Measurements from ENCODE around the gene CD99L2. TPM values are rescaled to one million over a fixed set of nuclear protein-coding genes. Genes with fewer than 3 reads are reported as not detected.

The CD99L2 gene
- total and polyA plus RNA-seq, 10 of the 15 experiments (the other 5 are each of a cell fraction or from before 2014, with no cell fraction given), result 1.1 to 22.9 (median 13.0) TPM

DNA sequence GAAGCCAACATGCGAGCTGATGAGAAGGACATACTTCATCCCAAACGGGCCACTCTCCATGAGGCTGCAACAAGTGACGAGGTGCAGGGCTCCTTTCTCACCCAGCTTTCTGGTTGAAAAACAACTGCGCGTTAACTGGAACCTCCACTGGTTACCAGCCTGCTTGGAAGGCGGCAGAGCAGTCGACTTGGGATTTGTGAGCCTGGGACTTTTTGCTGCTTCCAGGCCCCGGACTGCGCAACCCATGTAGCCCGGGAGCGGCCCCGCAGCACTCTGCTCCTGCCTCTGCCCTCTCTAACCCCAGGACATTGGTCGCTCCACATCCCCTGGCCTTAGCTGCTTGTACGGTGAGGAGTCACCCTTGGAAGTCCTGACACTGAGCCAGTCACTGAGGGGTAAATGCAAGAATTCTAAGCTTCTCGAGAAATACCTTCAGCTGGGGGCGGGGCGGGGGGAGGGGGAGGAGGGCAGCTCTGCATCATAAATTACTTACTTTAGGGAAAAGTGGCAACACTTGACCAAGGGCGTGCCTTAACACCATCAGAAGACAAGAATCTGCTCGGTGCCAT, 132.6 kb downstream of the CD99L2 start:
- H2AFZ ChIP-seq (ENCODE audit: control insufficient read depth, low read depth, low read length), result no peak overlapping the region

DNA sequence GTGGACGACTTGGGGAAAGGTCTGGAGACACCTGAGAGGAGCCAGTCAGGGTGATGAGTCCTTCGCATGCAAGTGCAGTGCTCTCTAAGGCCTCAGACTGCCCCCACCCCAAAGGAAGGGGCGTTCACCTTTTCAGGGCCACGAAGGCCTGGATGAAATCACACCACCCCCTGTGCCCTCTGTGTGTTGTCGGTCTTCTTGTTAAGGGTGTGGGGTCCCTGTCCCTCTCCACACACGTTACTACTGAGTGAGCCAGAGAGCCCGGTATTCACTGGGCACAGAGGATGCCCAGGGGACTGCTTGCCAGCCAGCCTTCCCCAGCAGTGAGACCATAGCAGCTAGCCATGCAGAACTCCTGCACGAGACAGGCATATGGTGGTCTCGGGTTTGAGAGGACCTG, 133.2 kb downstream of the CD99L2 start:
- Histone ChIP-seq H3K9ac (ENCODE audit: control insufficient read depth, insufficient read depth, low read length) (no peak overlapping the region), H3K36me3 (ENCODE audit: control insufficient read depth in 2 of 2, insufficient read depth in 2 of 2, low read length in 1 of 2) (peaks cover 0 to 3% of the 10 kb centered on the region in 2 experiments; a peak in 2 of 4 replicates), H2AFZ (ENCODE audit: control insufficient read depth, low read depth, low read length) (no peak overlapping the region), H3K27ac (ENCODE audit: control insufficient read depth, insufficient read depth) (no peak overlapping the region), H4K20me1 (ENCODE audit: control insufficient read depth, insufficient read depth) (no peaks in the 10 kb centered on the region), H3K27me3 (replicated peaks in 1 of 2; ENCODE audit: control insufficient read depth in 2 of 2, insufficient read depth in 2 of 2, low read length in 1 of 2) (no peaks in the 10 kb centered on the region), H3K4me3 (no peak overlapping the region), H3K79me2 (ENCODE audit: control insufficient read depth, insufficient read depth, low read length) (no peaks in the 10 kb centered on the region), H3K9me3 (replicated peaks; ENCODE audit: control insufficient read depth, insufficient read depth, low read length) (no peaks in the 10 kb centered on the region), H3K4me2 (ENCODE audit: control insufficient read depth, insufficient read depth) (no peak overlapping the region), H3K4me1 (ENCODE audit: control insufficient read depth, insufficient read depth, low read length) (no peaks in the 10 kb centered on the region)
- in situ Hi-C loops (cut with MboI) (loop anchor here (25.0 kb wide), 1 partner anchor 922 kb away; the partner anchor contains the start of gene PRRG3), intact Hi-C loops (cut with micrococcal nuclease; ENCODE audit: unreplicated experiment) (no loop called here)
- FAIRE-seq (no peak), ATAC-seq (no peak), DNase-seq (ENCODE audit: low read depth, low spot score) (no peak)
- ChIA-PET RAD21 (ENCODE audit: unreplicated experiment) (no interaction called here), POLR2A (no interaction called here), SMC1A (ENCODE audit: uncharacterized antibody, unreplicated experiment) (no interaction called here), CTCF (interaction anchor here (1.9 kb wide), 1 partner anchor 10 kb away, joined by 8 read pairs; no protein-coding TSS in a partner anchor)
- no TSS peak for BruUV-seq (replicated peaks)
- 49% methylated on average over 7 of the region's 9 CpGs for WGBS (ENCODE audit: insufficient coverage, insufficient replicate concordance, low lambda C conversion rate, missing lambda C conversion rate)
- TF ChIP-seq, protein P1, sequence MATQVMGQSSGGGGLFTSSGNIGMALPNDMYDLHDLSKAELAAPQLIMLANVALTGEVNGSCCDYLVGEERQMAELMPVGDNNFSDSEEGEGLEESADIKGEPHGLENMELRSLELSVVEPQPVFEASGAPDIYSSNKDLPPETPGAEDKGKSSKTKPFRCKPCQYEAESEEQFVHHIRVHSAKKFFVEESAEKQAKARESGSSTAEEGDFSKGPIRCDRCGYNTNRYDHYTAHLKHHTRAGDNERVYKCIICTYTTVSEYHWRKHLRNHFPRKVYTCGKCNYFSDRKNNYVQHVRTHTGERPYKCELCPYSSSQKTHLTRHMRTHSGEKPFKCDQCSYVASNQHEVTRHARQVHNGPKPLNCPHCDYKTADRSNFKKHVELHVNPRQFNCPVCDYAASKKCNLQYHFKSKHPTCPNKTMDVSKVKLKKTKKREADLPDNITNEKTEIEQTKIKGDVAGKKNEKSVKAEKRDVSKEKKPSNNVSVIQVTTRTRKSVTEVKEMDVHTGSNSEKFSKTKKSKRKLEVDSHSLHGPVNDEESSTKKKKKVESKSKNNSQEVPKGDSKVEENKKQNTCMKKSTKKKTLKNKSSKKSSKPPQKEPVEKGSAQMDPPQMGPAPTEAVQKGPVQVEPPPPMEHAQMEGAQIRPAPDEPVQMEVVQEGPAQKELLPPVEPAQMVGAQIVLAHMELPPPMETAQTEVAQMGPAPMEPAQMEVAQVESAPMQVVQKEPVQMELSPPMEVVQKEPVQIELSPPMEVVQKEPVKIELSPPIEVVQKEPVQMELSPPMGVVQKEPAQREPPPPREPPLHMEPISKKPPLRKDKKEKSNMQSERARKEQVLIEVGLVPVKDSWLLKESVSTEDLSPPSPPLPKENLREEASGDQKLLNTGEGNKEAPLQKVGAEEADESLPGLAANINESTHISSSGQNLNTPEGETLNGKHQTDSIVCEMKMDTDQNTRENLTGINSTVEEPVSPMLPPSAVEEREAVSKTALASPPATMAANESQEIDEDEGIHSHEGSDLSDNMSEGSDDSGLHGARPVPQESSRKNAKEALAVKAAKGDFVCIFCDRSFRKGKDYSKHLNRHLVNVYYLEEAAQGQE (IDR thresholded peaks at IDR 0.05; ENCODE audit: low read depth, low read length), result no peak
- no peak for TF ChIP-seq ASH2L (IDR thresholded peaks at IDR 0.05; ENCODE audit: borderline replicate concordance, low read depth)
- TF ChIP-seq, protein P2, sequence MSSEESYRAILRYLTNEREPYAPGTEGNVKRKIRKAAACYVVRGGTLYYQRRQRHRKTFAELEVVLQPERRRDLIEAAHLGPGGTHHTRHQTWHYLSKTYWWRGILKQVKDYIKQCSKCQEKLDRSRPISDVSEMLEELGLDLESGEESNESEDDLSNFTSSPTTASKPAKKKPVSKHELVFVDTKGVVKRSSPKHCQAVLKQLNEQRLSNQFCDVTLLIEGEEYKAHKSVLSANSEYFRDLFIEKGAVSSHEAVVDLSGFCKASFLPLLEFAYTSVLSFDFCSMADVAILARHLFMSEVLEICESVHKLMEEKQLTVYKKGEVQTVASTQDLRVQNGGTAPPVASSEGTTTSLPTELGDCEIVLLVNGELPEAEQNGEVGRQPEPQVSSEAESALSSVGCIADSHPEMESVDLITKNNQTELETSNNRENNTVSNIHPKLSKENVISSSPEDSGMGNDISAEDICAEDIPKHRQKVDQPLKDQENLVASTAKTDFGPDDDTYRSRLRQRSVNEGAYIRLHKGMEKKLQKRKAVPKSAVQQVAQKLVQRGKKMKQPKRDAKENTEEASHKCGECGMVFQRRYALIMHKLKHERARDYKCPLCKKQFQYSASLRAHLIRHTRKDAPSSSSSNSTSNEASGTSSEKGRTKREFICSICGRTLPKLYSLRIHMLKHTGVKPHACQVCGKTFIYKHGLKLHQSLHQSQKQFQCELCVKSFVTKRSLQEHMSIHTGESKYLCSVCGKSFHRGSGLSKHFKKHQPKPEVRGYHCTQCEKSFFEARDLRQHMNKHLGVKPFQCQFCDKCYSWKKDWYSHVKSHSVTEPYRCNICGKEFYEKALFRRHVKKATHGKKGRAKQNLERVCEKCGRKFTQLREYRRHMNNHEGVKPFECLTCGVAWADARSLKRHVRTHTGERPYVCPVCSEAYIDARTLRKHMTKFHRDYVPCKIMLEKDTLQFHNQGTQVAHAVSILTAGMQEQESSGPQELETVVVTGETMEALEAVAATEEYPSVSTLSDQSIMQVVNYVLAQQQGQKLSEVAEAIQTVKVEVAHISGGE (CRISPR knock-in tag; IDR thresholded peaks at IDR 0.05), result no peak

More for the DNA sequence above, 132.6 kb downstream of the CD99L2 start:
- Histone ChIP-seq H3K4me3 (no peak overlapping the region), H3K27me3 (replicated peaks in 1 of 2; ENCODE audit: control insufficient read depth in 2 of 2, insufficient read depth in 2 of 2, low read length in 1 of 2) (no peaks in the 10 kb centered on the region), H3K79me2 (ENCODE audit: control insufficient read depth, insufficient read depth, low read length) (no peaks in the 10 kb centered on the region), H3K4me2 (ENCODE audit: control insufficient read depth, insufficient read depth) (no peak overlapping the region), H3K9me3 (replicated peaks; ENCODE audit: control insufficient read depth, insufficient read depth, low read length) (no peaks in the 10 kb centered on the region), H4K20me1 (ENCODE audit: control insufficient read depth, insufficient read depth) (no peaks in the 10 kb centered on the region), H3K9ac (ENCODE audit: control insufficient read depth, insufficient read depth, low read length) (no peak overlapping the region), H3K27ac (ENCODE audit: control insufficient read depth, insufficient read depth) (no peak overlapping the region), H3K4me1 (ENCODE audit: control insufficient read depth, insufficient read depth, low read length) (no peaks in the 10 kb centered on the region), H3K36me3 (ENCODE audit: control insufficient read depth in 2 of 2, insufficient read depth in 2 of 2, low read length in 1 of 2) (peaks cover 0 to 3% of the 10 kb centered on the region in 2 experiments; a peak in 2 of 4 replicates)
- no TSS peak for BruUV-seq (replicated peaks)
- FAIRE-seq (no peak), ATAC-seq (no peak), DNase-seq (ENCODE audit: low read depth, low spot score) (no peak)
- intact Hi-C loops (cut with micrococcal nuclease; ENCODE audit: unreplicated experiment) (no loop called here), in situ Hi-C loops (cut with MboI) (loop anchor here (25.0 kb wide), 1 partner anchor 921 kb away; the partner anchor contains the start of gene PRRG3)
- ChIA-PET RAD21 (ENCODE audit: unreplicated experiment) (no interaction called here), POLR2A (no interaction called here), SMC1A (ENCODE audit: uncharacterized antibody, unreplicated experiment) (no interaction called here), CTCF (interaction anchor here (1.2 to 1.9 kb wide), 2 partner anchors 10 to 281 kb away, joined by 4 to 8 read pairs; no protein-coding TSS in a partner anchor)
- TF ChIP-seq STAT3 (IDR thresholded peaks at IDR 0.05; ENCODE audit: low read depth, low read length) (no peak), SUPT20H (IDR thresholded peaks at IDR 0.05; ENCODE audit: borderline replicate concordance, control insufficient read depth, low read depth, low read length) (no peak)
- TF ChIP-seq, protein P3, sequence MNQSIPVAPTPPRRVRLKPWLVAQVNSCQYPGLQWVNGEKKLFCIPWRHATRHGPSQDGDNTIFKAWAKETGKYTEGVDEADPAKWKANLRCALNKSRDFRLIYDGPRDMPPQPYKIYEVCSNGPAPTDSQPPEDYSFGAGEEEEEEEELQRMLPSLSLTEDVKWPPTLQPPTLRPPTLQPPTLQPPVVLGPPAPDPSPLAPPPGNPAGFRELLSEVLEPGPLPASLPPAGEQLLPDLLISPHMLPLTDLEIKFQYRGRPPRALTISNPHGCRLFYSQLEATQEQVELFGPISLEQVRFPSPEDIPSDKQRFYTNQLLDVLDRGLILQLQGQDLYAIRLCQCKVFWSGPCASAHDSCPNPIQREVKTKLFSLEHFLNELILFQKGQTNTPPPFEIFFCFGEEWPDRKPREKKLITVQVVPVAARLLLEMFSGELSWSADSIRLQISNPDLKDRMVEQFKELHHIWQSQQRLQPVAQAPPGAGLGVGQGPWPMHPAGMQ (IDR thresholded peaks at IDR 0.05; ENCODE audit: borderline replicate concordance), result no peak
- WGBS (ENCODE audit: insufficient coverage, insufficient replicate concordance, low lambda C conversion rate, missing lambda C conversion rate), result 88% methylated on average over 16 of the region's 19 CpGs

Measured in GM12878 (cell line).